ENCODE results near the gene SH2D1B.

DNA sequence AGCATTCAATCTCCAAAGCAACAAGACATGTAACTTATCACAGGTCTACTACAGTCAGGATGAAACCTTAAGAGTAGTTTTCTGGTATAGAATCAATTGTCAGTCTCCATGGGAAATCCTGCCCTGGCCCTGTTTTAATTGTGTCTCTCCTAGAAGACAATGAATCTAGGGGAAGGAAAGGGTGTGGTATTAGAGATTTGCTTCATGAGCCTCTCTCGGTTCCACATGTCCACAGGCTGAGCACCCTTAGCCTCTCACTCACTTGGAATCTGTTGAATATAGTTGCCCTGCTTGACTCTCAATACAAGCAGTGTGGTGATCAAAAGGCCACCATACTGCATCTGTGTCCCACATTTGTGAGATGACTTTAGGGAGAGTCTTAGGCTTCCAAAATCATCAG is 53.0 kb downstream of the SH2D1B start:
- TF ChIP-seq, protein P1, sequence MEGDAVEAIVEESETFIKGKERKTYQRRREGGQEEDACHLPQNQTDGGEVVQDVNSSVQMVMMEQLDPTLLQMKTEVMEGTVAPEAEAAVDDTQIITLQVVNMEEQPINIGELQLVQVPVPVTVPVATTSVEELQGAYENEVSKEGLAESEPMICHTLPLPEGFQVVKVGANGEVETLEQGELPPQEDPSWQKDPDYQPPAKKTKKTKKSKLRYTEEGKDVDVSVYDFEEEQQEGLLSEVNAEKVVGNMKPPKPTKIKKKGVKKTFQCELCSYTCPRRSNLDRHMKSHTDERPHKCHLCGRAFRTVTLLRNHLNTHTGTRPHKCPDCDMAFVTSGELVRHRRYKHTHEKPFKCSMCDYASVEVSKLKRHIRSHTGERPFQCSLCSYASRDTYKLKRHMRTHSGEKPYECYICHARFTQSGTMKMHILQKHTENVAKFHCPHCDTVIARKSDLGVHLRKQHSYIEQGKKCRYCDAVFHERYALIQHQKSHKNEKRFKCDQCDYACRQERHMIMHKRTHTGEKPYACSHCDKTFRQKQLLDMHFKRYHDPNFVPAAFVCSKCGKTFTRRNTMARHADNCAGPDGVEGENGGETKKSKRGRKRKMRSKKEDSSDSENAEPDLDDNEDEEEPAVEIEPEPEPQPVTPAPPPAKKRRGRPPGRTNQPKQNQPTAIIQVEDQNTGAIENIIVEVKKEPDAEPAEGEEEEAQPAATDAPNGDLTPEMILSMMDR (IDR thresholded peaks at IDR 0.05): no peak
- TF ChIP-seq TAF1 (IDR thresholded peaks at IDR 0.05; ENCODE audit: borderline replicate concordance, low read depth, low read length): no peak
- no peak for TF ChIP-seq RCOR1 (IDR thresholded peaks at IDR 0.05; ENCODE audit: low read length)
- no peak for TF ChIP-seq POLR2AphosphoS5 (IDR thresholded peaks at IDR 0.05; ENCODE audit: low read depth, low read length)
- TF ChIP-seq MXI1 (IDR thresholded peaks at IDR 0.05; ENCODE audit: low read depth, low read length): no peak
- no peak for TF ChIP-seq MEF2A (IDR thresholded peaks at IDR 0.05; ENCODE audit: borderline replicate concordance, low read depth)
- no peak for TF ChIP-seq EZH2phosphoT487 (IDR thresholded peaks at IDR 0.05; ENCODE audit: borderline replicate concordance, low read depth)
- TF ChIP-seq, protein P2, sequence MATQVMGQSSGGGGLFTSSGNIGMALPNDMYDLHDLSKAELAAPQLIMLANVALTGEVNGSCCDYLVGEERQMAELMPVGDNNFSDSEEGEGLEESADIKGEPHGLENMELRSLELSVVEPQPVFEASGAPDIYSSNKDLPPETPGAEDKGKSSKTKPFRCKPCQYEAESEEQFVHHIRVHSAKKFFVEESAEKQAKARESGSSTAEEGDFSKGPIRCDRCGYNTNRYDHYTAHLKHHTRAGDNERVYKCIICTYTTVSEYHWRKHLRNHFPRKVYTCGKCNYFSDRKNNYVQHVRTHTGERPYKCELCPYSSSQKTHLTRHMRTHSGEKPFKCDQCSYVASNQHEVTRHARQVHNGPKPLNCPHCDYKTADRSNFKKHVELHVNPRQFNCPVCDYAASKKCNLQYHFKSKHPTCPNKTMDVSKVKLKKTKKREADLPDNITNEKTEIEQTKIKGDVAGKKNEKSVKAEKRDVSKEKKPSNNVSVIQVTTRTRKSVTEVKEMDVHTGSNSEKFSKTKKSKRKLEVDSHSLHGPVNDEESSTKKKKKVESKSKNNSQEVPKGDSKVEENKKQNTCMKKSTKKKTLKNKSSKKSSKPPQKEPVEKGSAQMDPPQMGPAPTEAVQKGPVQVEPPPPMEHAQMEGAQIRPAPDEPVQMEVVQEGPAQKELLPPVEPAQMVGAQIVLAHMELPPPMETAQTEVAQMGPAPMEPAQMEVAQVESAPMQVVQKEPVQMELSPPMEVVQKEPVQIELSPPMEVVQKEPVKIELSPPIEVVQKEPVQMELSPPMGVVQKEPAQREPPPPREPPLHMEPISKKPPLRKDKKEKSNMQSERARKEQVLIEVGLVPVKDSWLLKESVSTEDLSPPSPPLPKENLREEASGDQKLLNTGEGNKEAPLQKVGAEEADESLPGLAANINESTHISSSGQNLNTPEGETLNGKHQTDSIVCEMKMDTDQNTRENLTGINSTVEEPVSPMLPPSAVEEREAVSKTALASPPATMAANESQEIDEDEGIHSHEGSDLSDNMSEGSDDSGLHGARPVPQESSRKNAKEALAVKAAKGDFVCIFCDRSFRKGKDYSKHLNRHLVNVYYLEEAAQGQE (IDR thresholded peaks at IDR 0.05; ENCODE audit: low read depth, low read length): no peak
- no peak for TF ChIP-seq YY1 (IDR thresholded peaks at IDR 0.05; ENCODE audit: low read depth)
- TF ChIP-seq, protein P3, sequence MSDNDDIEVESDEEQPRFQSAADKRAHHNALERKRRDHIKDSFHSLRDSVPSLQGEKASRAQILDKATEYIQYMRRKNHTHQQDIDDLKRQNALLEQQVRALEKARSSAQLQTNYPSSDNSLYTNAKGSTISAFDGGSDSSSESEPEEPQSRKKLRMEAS (IDR thresholded peaks at IDR 0.05; ENCODE audit: low read depth): no peak
- TF ChIP-seq TCF12 (IDR thresholded peaks at IDR 0.05): no peak
- TF ChIP-seq, protein P4, sequence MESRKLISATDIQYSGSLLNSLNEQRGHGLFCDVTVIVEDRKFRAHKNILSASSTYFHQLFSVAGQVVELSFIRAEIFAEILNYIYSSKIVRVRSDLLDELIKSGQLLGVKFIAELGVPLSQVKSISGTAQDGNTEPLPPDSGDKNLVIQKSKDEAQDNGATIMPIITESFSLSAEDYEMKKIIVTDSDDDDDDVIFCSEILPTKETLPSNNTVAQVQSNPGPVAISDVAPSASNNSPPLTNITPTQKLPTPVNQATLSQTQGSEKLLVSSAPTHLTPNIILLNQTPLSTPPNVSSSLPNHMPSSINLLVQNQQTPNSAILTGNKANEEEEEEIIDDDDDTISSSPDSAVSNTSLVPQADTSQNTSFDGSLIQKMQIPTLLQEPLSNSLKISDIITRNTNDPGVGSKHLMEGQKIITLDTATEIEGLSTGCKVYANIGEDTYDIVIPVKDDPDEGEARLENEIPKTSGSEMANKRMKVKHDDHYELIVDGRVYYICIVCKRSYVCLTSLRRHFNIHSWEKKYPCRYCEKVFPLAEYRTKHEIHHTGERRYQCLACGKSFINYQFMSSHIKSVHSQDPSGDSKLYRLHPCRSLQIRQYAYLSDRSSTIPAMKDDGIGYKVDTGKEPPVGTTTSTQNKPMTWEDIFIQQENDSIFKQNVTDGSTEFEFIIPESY (IDR thresholded peaks at IDR 0.05; ENCODE audit: borderline replicate concordance, low read depth): no peak

Data from SK-N-SH (cell line).